HL-60/S4 treated with retinoic acid at 250 ng/mL for 4 days and 3 days (cell line): Measurements from ENCODE around the gene FKBP8.

Experiments
- in situ Hi-C: fragments of 300-500 bp; cut with MboI; formaldehyde crosslinking; loops from 2 replicates; pipeline ENCODE4 v1.7.0; 2022; ENCODE audit warnings: low sequenced_read_pairs

FKBP8 gene

DNA sequence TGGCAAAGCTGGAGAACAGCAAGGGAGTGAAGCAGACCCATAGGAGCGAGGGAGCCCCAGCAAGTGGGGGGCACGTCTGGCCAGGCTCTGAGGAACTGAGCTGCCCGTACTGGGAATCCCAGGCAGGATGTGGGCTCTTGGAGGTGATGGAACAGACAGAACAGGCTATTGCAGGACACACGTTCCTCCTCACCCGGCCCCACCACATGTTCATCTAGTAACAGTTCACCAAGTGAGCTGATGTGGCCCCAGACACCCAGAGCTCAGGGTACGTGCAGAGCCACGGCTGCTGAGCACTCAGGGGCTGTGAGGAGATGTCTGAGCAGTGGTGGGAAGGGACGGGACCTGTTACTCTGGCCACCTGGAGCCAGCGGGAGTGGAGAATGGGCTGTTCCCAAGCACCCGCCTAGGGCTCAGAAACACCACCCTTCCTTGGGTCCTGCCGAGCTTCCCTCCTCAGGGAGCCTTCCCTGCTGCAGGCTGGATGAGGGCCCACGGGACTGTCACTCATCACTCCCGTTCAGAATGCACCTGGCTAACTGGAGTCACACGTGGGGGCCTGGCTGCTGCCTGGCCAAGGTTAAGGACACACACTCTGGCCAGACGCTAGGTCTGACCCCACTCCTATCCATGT is 39.9 kb downstream of the FKBP8 start:
- in situ Hi-C loops, result no loop called here

DNA sequence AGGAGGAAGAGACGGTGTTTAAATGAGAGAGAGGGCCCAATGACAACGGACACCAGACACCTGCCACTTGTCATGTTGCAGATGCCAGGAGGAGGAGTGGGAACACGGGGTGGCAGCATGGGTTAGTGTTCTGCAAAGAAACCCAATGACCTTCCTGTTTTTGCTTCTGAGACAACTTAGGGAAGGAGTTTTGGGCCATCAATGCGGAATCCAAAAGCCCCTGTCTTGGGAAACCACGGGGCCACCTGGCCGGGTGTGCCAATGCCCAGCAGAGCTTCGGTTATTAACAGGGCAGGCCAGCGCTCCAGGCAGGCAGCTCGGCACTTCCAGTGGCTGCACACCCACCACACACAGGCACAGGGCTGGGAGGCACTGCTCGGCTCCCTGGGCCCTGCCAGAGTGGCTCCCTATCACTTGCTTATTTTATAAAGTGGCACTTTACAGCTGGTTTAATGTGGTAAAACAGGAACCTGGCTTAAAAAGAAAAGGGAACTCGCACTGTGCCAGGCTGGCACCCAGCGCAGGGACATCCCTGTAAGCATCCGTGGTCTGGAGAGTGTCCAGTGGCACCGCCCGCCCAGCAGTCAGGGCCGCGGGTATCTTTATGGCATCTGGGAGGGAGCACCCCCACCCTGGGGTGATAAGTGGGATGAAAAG is 40.6 kb downstream of the FKBP8 start:
- in situ Hi-C loops, result no loop called here

DNA sequence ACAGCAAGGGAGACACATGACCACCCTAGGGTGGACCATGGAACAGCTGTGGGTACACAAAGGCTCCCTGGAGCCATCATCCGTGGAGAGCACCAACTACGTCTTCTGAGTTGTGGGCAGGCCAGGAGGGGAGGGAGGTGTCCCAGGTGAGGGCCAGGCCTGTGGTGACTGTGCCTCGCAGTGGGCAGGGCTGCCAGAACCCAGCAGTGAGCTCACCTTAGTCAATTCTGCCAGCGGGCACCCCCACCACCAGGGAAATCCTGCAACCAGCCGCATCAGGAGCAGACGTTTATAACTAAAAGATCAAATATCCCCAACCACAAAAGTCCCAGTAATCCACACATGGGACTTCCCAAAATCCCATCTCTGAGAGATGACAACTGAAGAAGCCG is 41.1 kb downstream of the FKBP8 start:
- in situ Hi-C loops, result no loop called here

DNA sequence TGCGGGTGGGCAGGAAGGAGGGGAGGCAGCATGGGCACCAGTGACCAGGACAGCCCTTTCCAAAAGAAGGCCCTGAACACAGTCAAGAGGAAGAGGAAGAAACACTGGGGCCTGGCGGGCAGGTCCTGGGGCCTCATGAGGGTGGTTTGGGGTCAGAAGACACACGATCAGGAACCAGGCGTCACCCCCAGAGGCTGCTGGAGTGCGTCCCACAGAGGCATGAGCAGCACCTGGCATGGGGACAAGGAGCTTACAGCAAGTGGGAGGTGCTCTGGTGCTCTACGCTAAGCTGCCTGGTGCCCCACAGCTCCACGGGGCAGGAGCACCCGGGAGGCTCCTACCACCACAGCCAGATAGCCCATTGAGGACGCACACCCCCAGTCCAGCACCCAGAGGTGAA is 41.5 kb downstream of the FKBP8 start:
- in situ Hi-C loops, result no loop called here

DNA sequence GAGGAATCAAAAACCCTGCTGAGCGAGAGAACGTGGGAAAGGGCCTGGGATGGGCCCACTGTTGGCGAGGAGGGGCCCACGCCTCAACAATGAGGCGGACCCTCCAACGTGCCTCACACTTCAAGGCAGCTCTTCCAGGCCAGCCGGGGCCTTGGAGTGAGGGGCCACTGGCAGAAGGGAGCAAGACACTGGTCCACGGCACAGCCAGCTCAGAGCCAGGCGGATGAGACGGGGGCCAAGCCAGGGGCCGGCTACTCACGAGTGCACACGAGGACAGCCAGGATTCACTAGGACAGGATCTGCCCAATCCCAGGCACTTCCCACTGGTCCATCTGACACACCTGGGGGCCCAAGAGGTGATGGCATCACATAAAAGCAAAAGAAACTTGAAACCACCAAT is 42.0 kb downstream of the FKBP8 start:
- in situ Hi-C loops, result no loop called here

DNA sequence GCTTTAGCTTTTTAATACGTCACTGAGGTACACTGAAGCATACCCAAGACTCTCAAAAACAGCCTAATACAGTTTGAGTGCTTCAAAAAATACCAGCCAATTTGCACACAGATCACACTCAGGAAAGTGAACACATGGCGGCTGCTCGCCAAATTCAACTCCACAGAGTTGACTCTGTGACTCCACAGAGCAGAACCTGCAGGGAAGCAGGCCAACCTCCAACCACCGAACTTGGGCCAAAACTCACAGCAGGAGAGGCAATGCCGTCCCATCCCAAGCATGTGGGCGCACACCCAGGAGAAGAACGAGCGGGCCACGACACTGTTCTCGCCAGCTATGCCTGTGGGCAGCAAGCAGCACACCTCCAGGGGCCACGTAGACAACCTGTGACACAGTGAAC is 42.6 kb downstream of the FKBP8 start:
- in situ Hi-C loops, result no loop called here

DNA sequence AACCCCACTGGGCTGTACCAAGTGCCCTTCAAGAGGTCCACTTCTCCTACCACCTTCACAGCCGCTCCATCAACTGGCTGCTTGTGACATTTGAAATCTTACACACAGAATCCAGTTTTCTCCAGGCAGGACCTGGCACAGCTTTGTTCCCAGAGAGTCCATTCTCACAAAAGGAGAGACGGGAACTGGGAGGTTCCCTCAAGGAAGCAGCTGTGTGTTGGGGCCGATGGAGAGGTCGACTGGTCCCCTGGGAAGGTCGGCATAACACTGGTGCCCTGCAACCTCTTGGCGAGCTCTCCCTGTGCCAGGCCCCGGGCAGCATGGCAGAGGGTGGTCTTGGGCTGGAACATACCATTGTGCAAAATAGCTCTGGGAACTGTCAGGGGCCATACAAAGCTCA is 43.0 kb downstream of the FKBP8 start:
- in situ Hi-C loops, result no loop called here

DNA sequence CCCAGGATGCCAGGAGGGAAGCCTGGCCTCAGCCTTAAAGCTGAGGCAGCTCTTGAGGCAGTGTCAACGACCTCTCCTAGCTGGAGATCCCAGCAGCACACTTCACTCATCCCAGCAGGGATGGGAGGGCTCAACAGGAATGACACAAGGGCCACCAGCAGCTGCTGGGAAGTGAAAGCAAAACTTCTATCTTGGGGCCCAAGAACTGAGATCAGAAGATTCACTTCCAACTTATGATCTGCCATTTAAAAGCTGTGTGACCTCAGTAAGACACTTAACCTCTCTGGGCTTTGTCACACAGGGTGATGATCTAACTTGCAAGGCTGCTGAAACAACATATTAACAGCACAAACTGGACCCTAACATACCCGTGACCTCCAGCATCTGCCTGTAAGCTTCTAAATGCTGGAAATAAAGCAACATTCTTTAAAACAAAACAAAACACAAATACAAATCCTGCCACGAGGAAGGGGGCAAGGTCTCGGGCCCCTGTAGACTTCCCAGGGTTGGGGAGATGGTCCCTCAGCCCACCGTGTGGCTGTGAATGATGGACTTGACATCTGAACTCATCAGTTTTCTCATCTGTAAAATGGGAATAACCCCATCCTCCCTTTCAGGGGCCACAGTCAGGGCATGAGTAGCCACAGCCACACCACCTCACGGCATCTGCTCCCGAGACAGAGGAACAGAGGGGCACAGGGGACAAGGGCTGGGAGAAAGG is 44.2 kb downstream of the FKBP8 start:
- in situ Hi-C loops, result no loop called here

DNA sequence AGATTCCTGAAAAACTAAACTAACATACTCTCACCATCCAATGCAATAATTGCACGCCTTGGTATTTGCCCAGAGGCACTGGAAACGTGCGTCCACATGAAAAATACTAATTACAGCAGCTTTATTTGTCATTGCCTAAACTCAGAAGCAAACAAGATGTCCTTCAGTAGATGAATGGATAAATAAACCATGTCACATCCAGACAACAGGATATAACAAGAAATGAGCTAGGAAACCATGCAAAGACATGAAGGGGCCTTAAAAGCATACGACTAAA is 46.5 kb downstream of the FKBP8 start:
- in situ Hi-C loops, result no loop called here

DNA sequence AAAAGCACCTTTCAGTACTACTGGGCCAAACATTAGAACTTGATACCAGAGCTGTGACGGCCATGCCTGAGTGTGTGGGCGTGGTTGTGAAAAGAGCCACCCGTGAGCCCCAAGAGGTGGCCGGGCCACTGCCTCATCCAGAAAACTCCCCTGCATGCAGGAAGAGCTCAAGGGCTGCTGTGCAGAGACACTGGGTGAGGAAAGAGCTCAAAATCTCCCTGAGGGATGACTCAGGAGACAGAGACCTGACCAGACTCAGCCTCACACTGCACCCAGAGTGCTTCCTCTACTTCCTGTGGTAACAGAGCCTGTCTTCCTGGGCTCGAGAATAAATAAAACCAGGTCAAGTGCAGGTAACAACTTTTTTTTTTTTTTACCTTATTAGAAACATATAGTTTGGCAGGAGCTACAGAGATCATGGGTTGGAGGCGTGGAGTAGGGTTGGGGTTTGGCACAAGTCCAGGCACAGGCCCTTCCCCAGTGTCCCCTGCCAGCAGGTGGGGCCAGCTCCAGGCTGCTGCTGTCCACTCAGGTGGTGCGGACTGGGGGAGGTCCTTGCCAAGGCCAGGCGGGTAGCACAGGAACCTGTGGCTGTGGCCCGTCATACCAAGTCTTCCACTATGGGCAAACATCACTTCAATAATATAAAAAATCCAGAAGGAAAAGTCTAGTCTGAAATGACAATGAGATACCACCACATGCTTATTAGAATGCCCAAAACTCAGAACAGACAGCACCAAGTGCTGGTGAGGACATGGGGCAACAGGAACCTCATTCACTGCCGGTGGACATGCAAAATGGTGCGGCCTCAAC is 47.0 kb downstream of the FKBP8 start:
- in situ Hi-C loops, result no loop called here

DNA sequence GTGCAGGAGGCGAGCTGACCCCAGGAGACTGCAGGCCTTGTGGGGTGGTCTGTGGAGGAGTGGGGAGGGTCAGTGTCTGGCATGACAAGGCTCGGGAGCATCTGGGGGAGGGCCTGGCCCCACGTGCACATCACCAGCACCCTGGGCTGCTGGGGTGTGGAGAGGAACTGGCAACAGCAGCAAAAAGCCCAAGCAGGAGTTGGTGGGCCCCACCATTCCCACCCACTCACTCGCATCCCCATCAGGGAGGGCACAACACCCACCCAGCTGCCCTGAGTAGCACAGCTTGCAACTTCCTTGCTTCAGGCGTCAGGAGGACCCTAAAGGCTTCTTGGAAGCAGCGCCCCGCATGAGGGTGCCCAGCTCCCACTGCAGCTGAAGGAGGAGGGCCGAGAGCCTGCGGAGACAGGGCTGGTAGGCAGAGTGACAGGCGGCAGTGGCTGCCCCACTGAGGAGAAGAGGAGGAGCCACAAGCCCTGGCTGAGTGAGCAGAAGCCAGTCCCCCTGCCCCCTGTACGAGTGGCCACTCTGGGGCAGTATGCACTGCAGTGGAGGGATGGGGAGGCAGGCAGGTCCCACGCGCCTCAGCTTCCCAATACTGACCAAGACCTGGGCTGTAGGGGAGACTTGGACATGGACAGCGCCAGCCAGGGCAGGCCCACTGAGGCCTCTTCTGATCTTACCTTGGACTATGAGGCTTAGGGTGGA is 48.0 kb downstream of the FKBP8 start:
- in situ Hi-C loops, result no loop called here

DNA sequence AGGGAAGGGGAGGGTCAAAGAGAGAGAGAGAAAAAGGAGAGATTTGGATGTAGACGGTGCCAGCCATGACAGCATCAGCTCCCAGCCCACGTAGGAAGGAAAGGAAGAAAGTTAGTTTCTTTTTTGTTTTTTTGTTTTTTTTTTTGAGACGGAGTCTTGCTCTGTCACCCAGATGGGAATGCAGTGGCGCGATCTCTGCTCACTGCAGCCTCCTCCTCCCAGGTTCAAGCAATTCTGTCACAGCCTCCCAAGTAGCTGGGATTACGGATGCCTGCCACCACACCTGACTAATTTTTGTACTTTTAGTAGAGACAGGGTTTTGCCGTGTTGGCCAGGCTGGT is 49.1 kb downstream of the FKBP8 start:
- in situ Hi-C loops, result no loop called here

DNA sequence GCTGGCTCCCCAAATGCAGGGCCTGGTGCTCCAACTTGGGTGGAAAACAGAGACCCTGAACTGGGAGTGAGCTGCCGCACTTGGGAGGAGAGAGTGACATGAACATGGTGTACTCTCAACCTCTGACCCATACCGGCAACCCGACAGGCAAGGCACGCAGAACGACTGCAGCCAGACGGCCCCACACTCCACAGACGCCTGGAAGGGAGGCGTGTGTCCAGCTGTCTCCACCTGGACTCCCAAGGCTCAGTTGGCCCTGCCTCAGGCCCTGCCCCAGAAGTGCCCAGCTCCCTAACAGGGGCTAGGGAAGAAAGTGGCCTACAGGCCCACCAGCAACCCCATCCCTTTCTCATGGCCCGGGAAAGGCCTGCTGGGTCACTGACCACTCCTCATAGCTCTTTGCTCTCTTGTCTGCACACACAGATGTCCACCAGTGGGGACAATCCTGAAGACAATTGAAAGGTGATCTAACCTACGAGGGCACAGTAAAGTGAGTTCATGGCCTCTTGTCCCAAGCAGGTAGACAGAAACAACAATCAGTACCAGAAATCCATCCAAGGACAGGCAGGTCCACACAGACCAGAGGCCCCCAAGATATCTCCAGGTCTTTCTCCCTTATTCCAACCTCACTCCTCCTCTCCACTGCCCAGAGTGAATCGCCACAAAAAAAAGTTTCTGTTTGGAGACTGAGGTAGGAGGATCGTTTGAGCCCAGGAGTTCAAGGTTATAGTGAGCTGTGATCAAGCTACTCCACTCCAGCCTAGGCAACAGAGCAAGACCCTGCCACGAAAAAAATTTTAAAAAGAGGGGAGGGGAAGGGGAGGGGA is 49.7 kb downstream of the FKBP8 start:
- in situ Hi-C loops, result no loop called here

DNA sequence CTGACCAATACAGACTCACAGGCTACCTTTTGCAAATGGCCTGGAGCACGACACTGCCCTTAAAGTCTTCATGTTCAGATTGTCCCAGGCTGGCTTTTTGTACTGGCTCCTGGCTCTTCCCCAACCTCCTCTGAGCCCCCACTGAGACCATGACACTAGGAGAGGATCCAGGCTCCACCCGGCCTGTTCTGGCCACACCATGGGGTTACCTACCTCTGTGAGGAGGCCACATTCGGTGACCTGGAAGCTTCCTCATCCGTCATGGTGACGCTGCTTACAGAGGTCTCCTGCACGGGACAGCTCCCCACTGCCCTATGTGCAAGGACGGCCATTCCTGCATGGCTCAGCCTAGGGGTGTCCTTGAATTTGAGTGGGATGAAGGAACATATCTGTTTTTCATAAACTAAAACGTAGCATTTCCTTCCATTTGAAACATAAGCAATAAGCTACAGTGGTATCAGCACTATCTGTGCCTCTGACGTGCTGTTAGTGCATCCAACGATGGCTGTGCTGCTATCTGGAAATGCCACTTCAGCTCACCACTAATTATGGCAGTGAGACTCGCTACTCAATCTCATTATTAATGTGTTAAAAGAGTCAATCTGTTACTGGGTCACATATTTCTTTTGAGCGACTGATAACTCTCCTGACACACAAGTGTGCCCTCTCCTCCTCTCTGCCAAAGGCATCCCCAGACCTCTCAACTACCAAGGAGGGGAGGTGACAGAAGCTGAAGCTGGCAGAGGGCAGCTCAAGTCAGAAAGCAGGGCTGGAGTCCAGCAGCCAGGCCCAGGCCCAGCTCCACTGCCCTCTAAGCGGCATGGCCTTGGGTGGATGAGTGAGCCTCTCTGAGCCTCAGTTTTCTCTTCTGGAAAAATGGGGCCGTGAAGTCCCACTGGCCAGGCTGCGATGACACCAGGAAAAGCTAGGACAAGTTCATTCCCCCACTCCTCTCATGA is 51.1 kb downstream of the FKBP8 start:
- in situ Hi-C loops, result no loop called here

DNA sequence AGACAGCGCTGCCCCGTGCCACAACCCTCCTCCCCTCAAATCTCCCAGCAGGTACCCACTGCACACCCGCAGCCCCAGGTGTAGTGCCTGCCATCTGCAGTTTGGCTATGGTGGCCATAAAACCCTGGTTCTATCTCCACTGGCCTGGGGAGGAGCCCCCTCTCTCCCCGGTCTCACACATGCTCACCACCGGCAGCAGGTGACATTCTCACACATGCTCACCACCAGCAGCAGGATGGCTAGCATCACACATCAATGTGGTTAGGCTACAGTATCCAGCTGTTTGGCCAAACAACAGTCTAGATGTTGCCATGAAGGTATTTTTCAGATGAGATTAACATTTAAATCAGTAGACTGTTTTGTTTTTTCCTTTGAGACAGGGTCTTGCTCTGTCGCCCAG is 52.6 kb downstream of the FKBP8 start:
- in situ Hi-C loops, result no loop called here

DNA sequence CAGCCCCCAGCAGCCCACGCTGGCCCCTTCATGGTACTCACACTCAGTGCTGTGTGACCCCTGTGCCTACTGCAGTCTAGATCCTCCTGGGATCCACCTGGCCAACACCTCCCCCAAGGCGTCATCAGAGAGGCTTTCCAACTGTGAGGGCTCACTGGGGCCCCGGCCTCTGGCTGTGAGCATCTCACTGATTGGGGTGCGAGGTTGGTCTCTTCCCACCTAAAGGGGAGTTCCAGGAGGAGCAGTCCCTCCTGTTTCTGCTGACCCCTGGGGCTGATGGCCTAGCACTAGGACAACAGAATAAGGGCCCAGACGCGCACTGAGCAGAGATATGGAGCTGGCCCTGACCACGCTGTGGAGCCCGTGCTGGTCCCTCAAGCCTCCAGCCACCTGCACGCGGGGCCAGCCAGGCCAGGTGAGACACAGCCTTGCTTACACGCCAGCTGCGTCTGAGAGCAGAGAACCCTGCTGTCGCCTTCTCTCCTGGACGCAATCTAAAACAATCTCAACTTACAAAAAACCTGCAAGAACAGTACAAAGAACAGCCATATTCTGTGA is 53.7 kb downstream of the FKBP8 start:
- in situ Hi-C loops, result no loop called here

DNA sequence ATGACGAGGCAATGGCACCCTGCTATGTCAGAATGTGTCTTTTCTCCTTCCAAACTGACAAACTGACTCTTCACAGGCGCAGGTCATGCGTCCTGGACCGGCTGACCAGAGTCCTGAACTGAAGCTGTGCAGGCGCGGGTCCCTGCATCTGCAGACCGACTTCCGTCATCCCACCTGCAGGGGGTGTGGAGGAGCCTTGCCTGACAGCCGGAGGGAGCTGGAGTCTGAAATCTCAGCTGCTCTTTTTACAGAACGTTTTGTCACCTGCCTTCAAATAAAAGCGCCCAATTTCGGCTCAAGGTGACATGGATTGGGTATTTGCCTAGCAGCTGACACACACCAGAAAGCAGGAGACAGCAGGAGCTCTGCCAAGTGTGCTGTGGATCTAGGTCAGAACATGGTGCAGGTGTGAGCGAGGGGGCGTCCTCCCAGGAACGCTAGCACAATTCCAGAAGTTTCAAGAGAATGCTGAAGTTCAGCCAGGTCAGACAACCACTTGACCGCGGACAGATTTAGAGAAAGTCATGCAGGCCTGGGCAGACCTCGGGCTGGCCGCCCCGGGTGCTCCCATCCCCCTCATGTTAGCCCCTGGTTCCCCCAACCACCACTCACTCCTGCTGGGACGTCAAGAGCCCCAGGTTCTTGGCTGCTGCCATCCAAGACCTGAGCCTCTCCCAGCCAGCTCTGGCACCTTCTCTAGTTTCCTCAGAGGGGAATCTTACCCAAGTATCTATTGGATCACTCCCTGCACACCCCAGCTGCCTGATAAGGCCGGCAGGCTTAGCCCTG is 54.3 kb downstream of the FKBP8 start:
- in situ Hi-C loops, result no loop called here

DNA sequence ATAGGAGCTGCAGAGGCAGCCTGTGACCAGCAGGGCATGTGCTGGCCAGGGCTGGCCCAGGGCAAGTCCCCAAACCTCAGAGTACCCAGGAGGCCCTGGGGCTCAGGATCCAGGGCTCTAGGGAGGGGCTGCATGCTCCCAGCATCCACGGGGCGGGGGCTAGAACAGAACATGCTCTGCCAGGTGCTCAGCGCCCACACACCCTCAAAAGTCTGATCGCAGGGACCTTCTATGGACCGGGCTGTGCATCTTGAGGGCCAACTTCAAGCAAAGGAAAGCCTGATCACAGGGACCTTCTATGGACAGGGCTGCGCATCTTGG is 55.0 kb downstream of the FKBP8 start:
- in situ Hi-C loops, result no loop called here
